ENCODE measurements around the gene ARL3. TPM values are rescaled to one million over a fixed set of nuclear protein-coding genes. Genes with fewer than 3 reads are reported as not detected.
A peak's percentile ranks its signal among the peaks of the same experiment; 100 is the strongest.

Gene ARL3
- total RNA-seq, 4 donors from 2014 or later, result 3.4 to 6.0 (median 3.8) TPM

DNA sequence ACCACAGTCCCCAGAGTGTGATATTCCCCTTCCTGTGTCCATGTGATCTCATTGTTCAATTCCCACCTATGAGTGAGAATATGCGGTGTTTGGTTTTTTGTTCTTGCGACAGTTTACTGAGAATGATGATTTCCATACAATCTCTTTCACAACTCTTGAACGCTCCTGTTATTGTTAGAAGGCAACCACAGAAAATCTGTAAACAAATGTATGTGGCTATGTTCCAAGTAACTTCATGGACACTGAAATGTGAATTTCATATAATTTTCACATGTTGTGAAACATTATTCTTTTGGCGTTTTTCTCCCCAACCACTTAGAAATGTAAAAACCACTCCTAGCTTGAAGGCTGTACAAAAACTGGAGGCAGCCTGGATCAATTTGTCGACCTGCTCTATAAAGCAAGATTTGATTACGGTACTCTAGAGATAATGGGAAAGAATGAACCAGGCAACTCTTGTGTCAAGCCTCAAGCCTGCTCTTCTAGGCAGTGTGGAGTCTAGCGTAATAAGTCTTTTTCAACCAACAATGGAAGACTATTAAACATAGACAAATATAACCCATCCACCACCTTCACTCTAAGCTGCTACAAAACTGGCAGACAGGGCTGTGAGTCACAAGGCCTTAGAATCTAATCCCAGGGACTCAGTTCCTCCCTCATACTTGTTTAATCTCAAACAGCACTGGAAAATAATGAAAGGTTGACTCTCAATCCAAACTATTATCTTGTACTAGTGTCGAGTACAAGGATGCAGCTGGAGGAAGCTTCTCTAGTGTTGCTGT, 22.7 kb downstream of the ARL3 start:
- whole genome bisulfite sequencing, result 71% methylated on average over 8 of the region's 8 CpGs
- DNase-seq (ENCODE audit: low spot score in 2 of 2), result no peak
- no peaks in the 10 kb centered on the region for H3K9me3 ChIP-seq
- no peaks in the 10 kb centered on the region for H3K4me1 ChIP-seq
- H3K4me3 ChIP-seq, result no peak overlapping the region
- no peak overlapping the region for H3K27ac ChIP-seq
- no peaks in the 10 kb centered on the region for H3K27me3 ChIP-seq
- TF ChIP-seq POLR2A (IDR thresholded peaks at IDR 0.05) (no peak), EP300 (IDR thresholded peaks at IDR 0.05) (no peak), POLR2AphosphoS5 (IDR thresholded peaks at IDR 0.05) (no peak)
- TF ChIP-seq, protein P1, sequence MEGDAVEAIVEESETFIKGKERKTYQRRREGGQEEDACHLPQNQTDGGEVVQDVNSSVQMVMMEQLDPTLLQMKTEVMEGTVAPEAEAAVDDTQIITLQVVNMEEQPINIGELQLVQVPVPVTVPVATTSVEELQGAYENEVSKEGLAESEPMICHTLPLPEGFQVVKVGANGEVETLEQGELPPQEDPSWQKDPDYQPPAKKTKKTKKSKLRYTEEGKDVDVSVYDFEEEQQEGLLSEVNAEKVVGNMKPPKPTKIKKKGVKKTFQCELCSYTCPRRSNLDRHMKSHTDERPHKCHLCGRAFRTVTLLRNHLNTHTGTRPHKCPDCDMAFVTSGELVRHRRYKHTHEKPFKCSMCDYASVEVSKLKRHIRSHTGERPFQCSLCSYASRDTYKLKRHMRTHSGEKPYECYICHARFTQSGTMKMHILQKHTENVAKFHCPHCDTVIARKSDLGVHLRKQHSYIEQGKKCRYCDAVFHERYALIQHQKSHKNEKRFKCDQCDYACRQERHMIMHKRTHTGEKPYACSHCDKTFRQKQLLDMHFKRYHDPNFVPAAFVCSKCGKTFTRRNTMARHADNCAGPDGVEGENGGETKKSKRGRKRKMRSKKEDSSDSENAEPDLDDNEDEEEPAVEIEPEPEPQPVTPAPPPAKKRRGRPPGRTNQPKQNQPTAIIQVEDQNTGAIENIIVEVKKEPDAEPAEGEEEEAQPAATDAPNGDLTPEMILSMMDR (IDR thresholded peaks at IDR 0.05), result no peak
- peaks cover 14% of the 10 kb centered on the region for H3K36me3 ChIP-seq

DNA sequence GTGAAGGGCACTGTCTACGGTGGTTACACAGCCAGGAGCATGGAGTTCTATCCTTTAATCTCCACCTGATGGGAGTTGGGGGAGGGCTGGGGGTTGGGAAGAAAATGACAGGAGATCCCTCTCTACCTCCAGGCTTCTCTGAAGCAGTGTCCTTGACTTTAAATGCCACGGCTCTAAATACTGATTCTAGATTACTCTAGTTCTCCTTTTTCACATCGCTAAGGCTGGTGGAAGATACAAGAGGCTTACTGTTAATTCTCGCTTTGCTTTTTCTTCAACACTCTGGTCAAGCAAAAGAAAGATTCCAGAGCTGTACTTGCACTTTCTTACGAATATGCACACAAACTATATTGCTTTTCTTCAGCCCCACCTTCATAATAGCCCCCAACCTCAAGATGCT, 30.5 kb downstream of the ARL3 start:
- Histone ChIP-seq H3K4me1 (peaks cover 7% of the 10 kb centered on the region), H3K36me3 (peaks cover 10% of the 10 kb centered on the region)

DNA sequence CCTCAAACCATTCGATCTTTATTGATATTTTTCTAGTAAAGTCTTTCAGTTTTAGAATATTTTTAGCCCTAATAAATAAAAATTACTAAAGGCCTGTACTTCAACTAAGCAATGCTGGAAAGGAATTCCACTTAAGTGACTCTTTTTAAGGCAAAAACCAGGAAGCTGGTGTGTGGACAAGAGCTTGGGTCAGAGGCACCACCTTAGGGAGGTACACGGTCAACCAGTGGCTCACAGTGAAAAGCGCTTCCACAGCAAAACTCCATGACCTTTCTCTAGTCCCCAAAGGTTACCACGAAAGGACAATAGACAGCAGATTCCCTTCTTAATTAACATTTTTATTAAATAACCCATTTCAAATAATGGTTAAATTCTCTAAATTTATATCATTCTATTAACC, 31.2 kb downstream of the ARL3 start:
- 89% methylated on average over 4 of the region's 4 CpGs for WGBS
- Histone ChIP-seq H3K36me3 (peaks cover 10% of the 10 kb centered on the region), H3K4me1 (peaks cover 7% of the 10 kb centered on the region), H3K27ac (no peak overlapping the region), H3K4me3 (no peak overlapping the region), H3K27me3 (no peaks in the 10 kb centered on the region), H3K9me3 (no peaks in the 10 kb centered on the region)
- TF ChIP-seq POLR2A (IDR thresholded peaks at IDR 0.05), result no peak
- TF ChIP-seq POLR2AphosphoS5 (IDR thresholded peaks at IDR 0.05), result no peak
- TF ChIP-seq, protein P1 (IDR thresholded peaks at IDR 0.05), result no peak
- no peak for TF ChIP-seq EP300 (IDR thresholded peaks at IDR 0.05)
- peak in 1 of 2 donors; percentile 41 for DNase-seq (ENCODE audit: low spot score in 2 of 2)

More for the DNA sequence above, 30.5 kb downstream of the ARL3 start:
- no peak overlapping the region for H3K27ac ChIP-seq
- no peak for DNase-seq (ENCODE audit: low spot score in 2 of 2)
- 87% methylated on average over 5 of the region's 5 CpGs for WGBS
- H3K4me3 ChIP-seq, result no peak overlapping the region
- H3K27me3 ChIP-seq, result no peaks in the 10 kb centered on the region
- TF ChIP-seq POLR2A (IDR thresholded peaks at IDR 0.05) (no peak), POLR2AphosphoS5 (IDR thresholded peaks at IDR 0.05) (no peak)
- H3K9me3 ChIP-seq, result no peaks in the 10 kb centered on the region

DNA sequence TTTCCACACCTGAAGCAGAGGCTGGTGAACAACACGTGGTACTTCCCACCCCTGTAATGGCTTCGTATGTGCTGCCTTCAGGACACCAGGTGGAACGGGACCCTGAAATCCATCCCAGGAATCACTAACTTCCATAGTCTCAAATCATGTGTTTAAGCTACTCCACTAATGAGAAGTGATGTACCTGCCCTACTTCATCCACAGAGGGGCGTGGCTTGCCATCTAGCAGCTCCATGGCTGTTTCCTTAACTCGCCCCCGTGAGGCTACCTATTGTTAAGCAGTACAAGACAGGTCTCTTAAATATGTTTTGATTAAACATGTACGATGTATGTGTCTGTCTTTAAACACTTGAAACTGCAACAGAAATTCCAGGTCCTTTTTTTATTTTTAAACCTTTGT, 31.8 kb downstream of the ARL3 start:
- Histone ChIP-seq H3K36me3 (peaks cover 10% of the 10 kb centered on the region), H3K4me1 (peaks cover 8% of the 10 kb centered on the region), H3K4me3 (no peak overlapping the region), H3K27ac (no peak overlapping the region), H3K9me3 (no peaks in the 10 kb centered on the region), H3K27me3 (no peaks in the 10 kb centered on the region)
- 89% methylated on average over 7 of the region's 7 CpGs for WGBS
- peak in 1 of 2 donors; percentile 44 for DNase-seq (ENCODE audit: low spot score in 2 of 2)
- TF ChIP-seq POLR2AphosphoS5 (IDR thresholded peaks at IDR 0.05), result no peak
- TF ChIP-seq POLR2A (IDR thresholded peaks at IDR 0.05), result no peak
- TF ChIP-seq, protein P1 (IDR thresholded peaks at IDR 0.05), result no peak
- TF ChIP-seq EP300 (IDR thresholded peaks at IDR 0.05), result no peak

DNA sequence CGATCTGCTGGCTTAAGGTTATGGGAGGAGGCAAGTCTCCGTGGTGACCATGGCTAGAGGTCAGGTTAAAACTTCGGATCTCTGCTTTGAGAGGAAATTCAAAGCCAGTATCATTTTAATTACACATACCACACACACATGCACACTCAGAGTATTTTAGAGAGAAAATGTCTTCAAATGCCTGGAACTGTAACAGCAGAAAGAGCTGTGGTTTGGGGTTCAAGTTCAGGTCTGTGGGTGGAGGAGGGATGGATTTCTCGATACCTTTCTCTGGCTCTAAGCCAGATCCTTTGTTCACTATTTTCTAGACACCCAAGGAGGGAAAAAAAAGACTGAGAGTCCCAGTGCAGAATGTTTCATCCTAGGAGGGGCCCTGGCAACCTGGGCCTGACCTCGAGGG, 32.5 kb downstream of the ARL3 start:
- DNase-seq (ENCODE audit: low spot score in 2 of 2), result no peak
- 83% methylated on average over 5 of the region's 5 CpGs for whole genome bisulfite sequencing
- peaks cover 10% of the 10 kb centered on the region for H3K36me3 ChIP-seq

DNA sequence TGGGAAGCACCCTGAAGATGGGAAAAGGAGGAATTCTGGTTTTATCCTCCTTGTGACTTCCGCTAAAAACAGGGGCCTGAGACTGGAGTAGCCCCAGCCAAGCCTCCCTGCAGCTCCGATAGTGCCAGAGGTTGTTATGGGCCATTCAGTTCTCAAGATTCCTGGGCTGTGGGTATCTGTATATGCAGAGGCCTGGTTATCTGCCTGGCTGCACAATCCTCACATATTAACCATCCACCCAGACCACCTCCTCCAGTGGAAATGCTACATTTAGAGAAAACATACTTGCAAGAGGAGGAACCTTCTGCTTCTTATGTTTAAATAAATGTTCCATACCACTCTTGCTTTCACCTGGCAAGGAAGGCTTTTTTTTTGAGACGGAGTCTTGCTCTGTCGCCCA, 34.6 kb downstream of the ARL3 start:
- Histone ChIP-seq H3K4me3 (no peak overlapping the region), H3K27ac (no peak overlapping the region), H3K4me1 (peaks cover 34% of the 10 kb centered on the region), H3K9me3 (no peaks in the 10 kb centered on the region), H3K27me3 (no peaks in the 10 kb centered on the region), H3K36me3 (no peaks in the 10 kb centered on the region)
- DNase-seq (ENCODE audit: low spot score in 2 of 2), result no peak
- 98% methylated on average over 3 of the region's 4 CpGs for WGBS
- no peak for TF ChIP-seq POLR2AphosphoS5 (IDR thresholded peaks at IDR 0.05)
- TF ChIP-seq, protein P1 (IDR thresholded peaks at IDR 0.05), result no peak
- no peak for TF ChIP-seq EP300 (IDR thresholded peaks at IDR 0.05)
- no peak for TF ChIP-seq POLR2A (IDR thresholded peaks at IDR 0.05)

More for the DNA sequence above, 32.5 kb downstream of the ARL3 start:
- Histone ChIP-seq H3K4me3 (no peak overlapping the region), H3K9me3 (no peaks in the 10 kb centered on the region), H3K4me1 (peaks cover 15% of the 10 kb centered on the region), H3K27me3 (no peaks in the 10 kb centered on the region), H3K27ac (no peak overlapping the region)
- TF ChIP-seq POLR2AphosphoS5 (IDR thresholded peaks at IDR 0.05), result no peak

Data from suprapubic skin (tissue), 4 donors.